Activated CD8-positive, alpha-beta memory T cell treated with anti-CD3 and anti-CD28 coated beads, Interleukin-2, amount 50 U/mL, for 1 hour (primary cell): ENCODE measurements around the gene EFNA1.
"Not testable (repeated sequence)": the region's sequence is repeated elsewhere in the genome, so short reads cannot be mapped to it uniquely, and the experiment has no call there.

Experiments used
- DNase-seq: peaks from one replicate; pipeline ENCODE4 v3.0.0-alpha.2; 2020; ENCODE audit errors: extremely low read depth

EFNA1 gene

DNA sequence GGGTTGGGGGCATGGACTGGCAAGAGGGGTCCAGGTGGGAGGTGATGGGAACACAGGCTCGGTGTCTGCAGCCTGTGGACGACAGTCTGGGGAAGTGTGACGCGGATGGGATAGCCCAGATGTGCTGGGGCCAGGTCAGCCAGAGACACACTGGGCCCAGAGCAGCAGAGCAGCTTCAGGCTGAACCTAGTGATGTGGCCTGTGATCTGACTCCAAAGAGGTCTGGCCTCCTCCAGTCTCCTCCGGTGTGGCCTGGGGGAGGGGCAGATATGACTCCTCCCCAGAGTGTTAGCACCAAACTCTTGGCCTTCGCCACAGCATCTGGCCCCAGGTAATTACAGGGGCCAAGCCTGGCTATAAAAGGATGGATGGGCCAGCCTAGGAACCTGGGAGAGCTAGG is 35.5 kb upstream of the EFNA1 start:
- no peak for DNase-seq

DNA sequence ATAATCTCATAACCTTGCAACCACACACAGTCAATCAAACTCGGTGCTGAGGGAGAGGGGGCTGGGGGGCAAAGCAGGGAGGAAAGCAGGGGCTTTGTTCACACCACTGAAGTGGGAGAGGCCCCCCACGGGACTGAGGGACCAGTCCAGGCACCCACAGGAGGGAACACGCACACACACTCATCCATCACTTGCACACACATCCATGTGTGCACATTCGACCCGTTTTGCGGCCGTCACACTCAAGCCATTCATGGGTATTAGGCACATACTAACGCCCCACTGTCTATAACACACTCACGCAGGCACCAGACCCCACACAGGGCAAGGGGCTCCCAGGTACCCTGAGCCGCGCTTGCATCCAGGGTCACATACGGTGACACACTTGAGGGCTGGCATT is 35.0 kb upstream of the EFNA1 start:
- no peak for DNase-seq

DNA sequence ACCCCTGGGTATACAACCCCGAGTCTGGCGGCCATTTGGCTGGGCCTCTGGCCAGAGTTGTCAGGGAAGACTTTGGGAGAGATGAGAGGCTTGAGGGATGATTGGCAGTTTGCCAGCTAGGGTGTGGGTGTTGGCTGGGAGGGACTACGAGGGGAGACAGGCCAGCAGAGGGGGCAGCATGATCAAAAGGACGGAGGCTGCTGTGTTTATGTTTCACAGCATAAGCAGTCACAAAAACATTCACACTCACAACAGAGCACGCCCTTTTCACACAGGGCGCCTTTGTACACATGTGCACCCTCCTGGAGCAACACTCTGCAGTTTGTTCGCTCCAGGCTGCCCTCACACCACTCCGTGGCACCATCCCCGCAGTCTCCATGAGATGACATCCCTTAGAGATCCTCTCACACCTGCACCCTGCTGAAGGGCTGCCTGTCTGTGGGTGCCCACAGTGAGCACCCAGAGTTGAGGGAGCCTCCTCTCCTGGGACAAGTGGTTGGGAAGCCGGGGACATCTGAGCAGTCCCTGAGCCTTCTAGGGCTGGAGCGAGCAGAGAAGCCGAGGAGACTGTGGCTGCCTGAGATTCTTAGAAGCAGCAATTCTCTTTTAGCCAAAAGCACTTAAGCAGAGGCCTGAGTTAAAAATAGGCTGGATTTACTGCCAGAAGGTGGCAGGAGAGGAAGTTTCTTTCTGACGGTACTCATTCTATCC is 33.6 kb upstream of the EFNA1 start:
- DNase-seq: no peak

DNA sequence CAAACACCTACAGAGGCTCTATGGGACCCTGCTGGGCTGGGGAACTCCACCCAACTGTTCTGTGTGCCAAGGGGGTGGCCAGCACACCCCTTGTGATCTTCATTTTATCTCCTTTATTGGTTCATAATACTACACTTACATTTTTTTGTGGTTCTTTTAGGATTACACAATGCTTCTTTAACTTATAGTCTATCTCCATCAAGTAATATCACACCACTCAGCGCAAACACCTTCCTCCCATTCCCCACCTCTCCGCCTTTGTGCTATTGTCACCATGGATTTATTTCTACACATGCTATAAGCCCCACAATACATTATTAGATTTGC is 33.1 kb upstream of the EFNA1 start:
- DNase-seq: no peak

DNA sequence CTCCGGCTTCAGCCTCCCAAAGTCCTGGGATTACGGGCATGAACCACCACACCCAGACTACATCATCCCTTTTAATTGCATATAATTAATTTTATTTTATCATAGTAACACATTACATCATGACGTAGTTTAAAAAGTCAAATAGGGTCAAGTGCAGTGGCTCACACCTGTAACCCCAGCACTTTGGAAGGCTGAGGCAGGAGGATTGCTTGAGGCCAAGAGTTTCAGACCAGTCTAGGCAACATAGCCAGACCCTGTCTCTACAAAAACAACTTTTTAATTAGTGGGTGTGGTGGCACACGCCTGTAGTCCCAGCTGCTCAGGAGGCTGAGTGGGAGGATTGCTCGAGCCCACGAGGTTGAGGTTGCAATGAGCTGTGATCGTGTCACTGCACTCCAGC is 28.3 kb upstream of the EFNA1 start:
- DNase-seq: no peak

DNA sequence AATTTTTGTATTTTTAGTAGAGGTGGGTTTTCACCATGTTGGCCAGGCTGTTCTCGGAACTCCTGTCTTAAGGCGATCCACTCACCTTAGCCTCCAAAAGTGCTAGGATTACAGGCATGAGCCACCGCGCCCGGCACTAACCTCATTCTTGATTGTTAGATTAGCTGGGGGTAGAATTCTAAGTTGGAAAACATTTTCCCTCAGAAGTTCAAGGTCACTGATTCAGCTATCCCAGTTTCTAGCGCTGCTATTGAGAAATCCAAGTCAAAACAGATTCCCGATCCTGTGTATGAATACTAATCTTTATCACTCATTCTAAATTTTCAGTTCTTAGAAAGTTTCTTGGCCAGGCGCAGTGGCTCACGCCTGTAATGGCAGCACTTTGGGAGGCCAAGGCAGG is 24.4 kb upstream of the EFNA1 start:
- no peak for DNase-seq

DNA sequence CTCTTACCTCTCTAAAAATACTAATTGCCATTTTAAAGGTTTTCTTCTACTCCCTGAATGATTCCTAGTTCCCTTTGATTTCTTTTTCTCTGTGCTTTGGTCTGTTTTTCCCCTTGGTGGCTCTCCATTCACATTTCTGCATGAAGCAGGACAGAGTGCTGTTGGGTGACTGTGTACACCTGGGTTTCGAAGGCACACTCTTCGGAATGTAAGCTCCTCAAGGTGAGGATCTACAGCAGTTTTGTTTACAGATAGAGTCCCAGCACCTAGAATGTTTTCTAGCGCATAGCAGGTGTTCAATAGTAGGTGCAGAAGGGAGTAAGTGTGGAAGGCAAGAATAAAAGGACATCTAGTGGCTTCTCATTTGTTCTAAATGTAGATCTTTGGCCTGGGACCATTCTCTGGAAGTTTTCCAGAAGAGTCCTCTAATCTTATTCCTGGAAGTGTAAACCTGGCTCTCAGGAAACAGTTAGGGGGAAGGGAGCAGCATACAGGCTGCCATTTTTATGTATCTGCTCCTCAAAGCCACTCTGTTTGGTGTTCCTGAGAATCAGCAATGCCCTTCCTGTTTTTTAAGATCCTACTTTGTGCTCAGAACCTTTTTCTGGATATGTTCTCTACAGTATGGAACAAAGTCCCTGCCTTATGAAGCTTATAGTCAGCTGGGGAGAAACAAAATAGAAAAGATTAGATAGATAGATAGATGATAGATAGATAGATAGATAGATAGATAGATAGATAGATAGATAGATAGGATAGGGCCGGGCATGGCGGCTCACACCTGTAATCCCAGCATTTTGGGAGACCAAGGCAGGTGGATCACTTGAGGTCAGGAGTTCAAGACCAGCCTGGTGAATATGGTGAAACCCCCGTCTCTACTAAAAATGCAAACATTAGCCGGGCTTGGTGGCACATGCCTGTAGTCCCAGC is 22.8 kb upstream of the EFNA1 start:
- DNase-seq: no peak

DNA sequence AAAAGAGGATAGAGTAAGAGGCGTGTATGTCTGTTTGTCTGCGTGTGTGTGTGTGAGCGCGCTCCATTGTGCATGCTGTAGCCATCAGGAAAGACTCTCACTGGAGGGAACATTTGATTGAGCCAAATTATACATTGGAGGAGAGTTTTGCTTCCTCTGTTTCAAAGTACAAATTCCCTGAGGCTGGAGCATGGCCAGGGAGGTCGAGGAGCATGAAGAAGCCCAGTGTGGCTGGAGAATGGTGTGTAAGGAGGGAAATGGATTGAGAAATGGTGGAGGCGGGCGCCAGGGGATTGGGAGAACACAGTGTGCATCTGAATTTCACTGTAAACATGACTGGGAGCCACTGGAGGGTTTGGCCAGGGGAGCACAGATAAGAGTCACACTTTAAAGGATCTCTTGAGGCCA is 22.1 kb upstream of the EFNA1 start:
- DNase-seq: no peak

DNA sequence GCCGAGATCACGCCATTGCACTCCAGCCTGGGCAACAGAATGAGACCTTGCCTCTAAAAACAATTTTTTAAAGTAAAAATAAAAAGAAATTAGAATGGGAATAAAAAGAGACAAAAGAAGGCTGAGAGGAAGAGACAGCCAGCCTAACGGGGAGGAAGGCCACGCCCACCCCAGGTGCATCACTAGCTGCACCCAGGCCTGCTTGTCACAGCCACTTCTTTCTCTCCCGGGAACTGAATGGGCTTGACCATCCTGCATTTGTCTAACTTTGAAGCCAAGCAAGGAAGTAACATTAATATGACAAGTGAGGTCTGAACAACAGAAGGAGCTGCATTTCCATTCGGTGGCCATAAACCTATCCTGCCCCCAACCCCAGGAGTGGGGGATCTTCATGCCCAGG is 20.8 kb upstream of the EFNA1 start:
- DNase-seq: no peak

DNA sequence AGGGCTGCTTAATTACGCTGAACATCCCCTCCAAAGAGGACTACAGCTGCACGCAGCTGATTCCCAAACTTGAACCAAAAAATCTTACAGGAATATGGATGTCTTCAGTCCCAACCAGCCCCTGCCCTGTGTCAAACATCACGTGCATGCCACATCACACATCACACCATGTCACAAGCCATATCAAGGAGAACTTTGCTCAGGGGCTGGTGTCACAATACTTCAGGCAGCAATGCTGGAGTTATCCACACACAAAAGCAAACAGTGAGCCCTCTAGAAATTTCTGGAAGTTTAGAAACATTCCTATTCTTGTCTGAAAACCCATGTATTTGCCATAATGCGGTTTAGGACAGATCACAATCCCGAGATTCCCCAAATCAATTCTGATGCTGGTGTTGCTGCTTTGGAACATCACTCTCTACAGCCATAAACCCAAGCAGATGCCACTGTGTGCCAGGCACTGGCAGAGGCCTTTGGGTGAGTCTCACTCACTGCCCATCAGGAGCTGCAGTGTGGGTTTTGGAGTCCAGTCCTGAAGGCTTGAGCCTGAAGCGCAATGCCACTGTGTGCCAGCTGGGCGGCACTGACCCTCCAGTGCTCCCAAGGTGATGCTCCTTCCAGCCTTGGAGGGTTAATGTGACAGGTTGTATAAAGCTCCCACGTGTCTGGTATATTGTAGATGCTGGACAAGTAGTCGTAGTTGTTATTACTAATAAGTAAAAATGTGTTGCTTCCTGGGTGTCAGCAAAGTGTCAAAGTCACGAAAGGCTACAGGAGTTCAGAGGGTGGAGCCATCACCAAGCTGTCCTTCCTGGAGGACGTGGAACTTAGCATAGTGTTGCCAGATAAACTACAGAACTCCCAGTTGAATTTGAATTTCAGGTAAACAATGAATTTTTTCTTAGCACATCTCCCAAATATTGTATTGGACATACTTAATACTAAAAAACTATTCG is 20.1 kb upstream of the EFNA1 start:
- no peak for DNase-seq

DNA sequence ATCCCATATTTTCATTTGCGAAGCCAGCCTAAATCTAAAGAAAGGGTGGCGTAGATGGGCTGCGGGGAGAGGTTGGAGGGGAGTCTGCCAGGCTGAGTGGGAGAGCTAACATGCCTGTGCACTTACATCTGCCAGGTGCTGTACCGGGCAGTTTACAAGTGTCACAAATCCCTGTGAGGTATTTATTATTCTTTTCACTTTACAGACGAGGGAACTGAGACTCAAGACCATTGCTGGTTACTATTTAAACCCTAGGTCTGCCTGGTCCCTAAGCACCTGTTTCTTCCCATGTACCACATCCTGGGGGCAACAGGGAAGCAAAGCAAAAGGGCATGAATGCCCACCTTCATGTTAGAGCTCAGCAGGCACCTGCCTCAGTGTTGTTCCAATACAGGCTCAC is 19.4 kb upstream of the EFNA1 start:
- DNase-seq: no peak

DNA sequence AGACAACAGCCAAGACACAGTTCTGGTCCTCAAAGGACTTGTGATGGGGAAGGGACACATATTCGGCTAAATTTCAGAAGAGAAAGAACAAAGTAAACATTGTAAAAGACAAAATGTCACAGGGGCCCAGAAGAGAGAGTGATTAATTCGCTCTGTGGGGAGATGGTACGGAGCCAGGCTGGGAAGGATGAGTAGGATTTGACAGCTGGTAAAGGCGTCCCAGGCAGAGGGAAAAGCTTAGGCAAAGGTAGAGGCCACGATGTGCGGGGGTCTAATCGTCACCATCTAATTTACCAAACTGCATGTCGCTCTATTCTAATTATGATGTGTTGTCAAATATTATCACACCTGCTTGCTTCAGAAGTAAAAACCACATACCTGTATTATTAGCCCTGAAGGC is 17.3 kb upstream of the EFNA1 start:
- no peak for DNase-seq

DNA sequence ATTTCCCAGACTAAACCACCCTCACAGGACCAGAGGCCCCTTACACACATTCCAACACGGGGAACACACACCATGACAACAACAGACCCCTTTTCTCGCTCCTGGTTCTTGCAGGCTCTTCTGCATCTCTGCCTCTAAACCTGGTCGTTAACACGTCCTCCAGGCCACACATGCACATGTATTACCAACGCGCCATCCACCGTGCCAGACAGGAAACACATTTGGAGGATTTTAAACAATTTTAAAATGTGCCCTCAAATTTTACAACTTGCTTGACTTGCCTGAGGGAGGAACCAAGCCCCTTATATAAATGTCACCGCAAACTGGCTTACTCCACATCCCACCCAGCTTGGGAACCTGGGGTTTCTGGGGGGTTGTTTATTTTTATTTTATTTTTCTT is 16.9 kb upstream of the EFNA1 start:
- no peak for DNase-seq

DNA sequence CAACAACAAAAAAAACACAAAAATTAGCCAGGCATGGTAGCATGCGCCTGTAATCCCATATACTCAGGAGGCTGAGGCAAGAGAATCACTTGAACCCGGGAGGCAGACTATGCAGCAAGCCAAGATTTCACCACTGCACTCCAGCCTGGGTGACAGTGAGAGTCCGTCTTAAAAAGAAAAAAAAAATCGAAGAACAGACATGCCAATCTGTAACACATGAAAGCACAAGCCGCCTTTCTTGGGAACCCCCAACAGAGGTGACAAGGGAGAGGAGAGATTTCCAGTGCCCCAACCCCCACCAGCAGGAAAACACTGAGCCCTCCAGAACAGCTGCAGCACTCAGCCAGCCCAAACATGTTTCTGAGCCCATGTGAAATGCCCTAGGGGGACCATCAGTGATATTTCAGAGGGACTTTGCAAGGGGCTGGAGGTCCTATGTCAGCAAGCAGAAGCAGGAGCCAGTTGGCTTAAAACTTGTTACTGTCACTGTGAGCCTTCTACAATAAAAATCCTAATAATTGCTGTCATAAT is 14.2 kb upstream of the EFNA1 start:
- no peak for DNase-seq

DNA sequence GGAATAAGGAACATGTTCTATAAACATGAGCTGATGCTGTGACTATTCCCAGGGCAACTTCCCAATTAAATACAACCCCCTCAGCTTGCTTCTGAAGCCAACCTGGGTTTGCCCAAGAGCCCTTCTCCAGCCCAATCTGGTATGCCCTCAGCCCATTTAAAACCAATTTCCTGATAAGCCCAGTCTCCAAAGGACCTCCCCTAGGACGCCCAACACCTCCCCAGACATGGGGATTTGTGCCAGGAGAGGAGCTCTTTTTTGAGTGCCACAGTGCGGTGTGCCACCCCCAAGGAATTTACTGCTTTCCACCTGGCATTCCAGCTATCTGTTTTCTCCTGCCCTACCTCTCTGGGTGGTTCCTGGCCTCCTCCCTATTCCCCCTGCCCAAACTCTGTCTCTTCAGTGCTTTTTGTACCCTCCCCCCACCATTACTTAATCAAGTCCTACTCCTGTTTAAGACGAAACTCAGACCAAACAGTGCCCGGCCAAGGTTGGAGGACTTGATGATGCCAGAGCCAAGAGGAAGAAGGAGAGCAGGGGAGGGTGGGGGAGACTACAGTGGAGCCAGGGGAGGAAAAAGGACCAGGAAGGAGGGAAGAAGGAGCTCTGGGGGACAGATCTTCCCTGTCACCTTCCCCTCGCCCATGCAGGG is 11.4 kb upstream of the EFNA1 start:
- DNase-seq: no peak

DNA sequence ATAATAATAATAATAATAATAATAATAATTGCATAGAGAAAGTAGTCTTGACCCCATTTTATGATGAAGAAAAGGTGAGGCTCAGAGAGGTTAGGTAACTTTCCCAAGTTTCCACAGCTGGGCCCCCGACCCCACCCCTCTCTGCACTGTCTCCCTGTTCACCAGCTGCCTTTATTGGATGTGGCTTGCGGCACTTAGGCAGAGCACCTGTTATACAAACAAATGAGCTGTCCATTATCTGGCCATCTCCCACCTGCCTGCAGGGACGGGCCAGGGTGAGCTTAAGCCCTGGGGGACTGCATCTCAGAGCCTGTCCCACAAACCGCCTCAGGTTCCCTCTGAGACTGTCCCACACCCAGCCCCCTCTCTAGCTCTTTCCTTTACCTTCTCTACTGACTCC is 10.1 kb upstream of the EFNA1 start:
- no peak for DNase-seq

DNA sequence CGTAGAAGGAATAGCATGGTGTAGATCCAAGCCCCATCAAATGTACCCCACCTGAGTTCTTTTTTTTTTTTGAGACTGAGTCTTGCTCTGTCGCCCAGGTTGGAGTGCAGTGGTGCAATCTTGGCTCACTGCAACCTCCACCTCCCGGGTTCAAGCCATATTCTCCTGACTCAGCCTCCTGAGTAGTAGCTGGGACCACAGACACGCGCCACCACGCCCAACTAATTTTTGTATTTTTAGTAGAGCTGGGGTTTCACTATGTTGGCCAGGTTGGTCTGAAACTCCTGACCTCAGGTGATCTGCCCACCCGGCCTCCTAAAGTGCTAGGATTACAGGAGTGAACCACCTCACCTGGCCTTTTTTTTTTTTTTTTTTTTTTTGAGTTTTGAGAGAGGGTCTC is 9.6 kb upstream of the EFNA1 start:
- DNase-seq: not testable (repeated sequence)

DNA sequence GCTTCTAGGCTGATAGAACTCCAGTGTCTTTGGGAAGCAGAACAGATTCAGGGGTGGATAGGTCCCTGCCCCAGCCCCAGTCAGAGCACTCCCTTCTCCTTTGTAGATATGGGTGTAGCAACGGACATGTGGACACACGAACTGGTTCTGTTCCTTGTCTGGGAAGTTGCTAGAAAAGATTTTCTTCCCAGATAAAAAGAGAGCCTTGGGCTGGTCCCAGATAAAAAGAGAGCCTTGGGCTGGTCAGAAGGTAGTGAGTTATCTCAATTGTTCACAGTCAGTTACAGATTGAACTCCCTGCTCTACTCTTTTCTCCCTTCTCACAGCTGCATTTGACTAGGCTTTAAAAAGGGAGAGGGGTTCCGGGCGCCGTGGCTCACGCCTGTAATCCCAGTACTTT is 7.4 kb upstream of the EFNA1 start:
- DNase-seq: no peak

DNA sequence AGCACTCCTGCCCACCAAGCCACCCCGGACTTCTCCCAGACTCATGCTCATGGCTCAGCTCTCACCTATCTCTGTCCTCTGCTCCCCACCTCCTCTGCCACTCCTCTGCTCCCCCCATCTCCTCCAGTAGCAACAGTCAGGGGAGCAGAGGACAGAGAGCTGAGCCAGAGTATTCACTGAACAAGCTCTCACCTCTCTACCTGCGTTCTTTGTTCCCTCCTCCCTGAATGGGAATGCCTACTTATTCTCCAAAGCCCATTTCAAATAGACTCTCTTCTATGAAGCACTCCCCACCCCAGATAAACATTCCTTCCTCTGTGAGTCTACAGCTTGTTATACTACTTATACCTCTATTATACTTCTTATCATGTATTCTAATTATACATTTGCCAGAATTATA is 6.4 kb upstream of the EFNA1 start:
- DNase-seq: no peak

DNA sequence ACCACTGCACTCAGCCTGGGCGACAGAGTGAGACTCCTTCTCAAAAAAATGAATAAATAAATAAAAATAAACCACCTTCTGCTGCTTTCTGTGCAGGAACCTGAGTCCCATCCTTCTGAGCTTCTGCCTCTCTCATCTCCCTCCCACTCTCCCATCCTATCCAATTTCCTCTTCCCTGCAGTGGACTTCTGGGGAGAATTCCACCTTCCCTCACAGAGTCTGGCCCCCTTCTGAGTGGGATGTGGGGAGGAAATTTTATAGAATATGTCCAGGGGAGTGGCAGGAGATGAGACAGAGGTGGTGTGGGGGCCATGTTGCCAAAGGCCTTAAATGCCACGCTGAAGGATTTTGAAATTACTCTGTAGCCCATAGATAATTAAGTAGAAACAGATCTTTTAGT is 5.4 kb upstream of the EFNA1 start:
- DNase-seq: no peak

DNA sequence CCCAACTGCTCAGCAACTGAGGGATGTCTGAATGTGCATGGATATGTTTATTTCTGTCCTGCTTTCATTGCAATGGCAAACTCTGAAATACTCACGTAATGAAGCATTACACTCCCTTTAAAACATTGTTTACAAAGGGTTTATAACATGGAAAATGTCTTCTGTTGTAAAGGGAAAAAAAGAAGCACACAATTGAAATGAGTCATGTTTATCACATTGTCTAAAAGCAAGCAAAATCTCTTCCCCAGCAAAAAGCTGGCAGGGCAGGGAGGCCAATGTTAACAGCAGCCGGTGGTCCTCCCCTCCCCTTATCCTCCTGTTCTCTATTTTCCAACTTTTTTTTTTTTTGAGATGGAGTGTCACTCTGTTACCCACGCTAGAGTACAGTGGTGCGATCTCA is 3.9 kb upstream of the EFNA1 start:
- no peak for DNase-seq
